Breast epithelium (tissue), 4 donors: Measurements from ENCODE around the gene NFIX. TPM values are rescaled to one million over a fixed set of nuclear protein-coding genes. Genes with fewer than 3 reads are reported as not detected.

Experiments
- DNase-seq, 2 donors: peaks; one replicate each; pipeline ENCODE4 v3.0.0-alpha.2; 2019; ENCODE audit warnings: low spot score in 2 of 2
- H3K27ac ChIP-seq, 2 donors: fragments of 200-600 bp; sonication (generic) in 1 of 2; one replicate each; pipeline ENCODE4 v1.5.1; 2016 to 2019; ENCODE audit warnings: mild to moderate bottlenecking in 1 of 2
- H3K27me3 ChIP-seq, 2 donors: fragments of 200-600 bp; sonication (generic) in 1 of 2; one replicate each; pipeline versions ENCODE4 v1.5.1 to v1.6.0; 2017 to 2019; ENCODE audit warnings: control low read depth in 1 of 2, mild to moderate bottlenecking in 1 of 2
- H3K36me3 ChIP-seq: fragments of 200-600 bp; one replicate; pipeline ENCODE4 v1.5.1; 2019
- H3K4me1 ChIP-seq, 2 donors: fragments of 200-600 bp; sonication (generic); one replicate each; pipeline ENCODE4 v1.5.1; 2016 to 2019; ENCODE audit warnings: control low read depth in 1 of 2
- H3K4me3 ChIP-seq, 3 donors: fragments of 200-600 bp; sonication (generic); 1 replicate in 2 of 3; 2 replicates in 1 of 3; pipeline ENCODE4 v1.5.1; 2016 to 2019; ENCODE audit warnings: mild to moderate bottlenecking in 3 of 3, moderate library complexity in 2 of 3
- H3K9me3 ChIP-seq, 2 donors: fragments of 200-600 bp; sonication (generic) in 1 of 2; one replicate each; pipeline ENCODE4 v1.5.1; 2016 to 2019; ENCODE audit warnings: control low read depth in 1 of 2
- POLR2A ChIP-seq: fragments of 450-650 bp; IDR thresholded peaks from one replicate; pipeline ENCODE4 v1.6.1; 2016; ENCODE audit warnings: antibody characterized with exemption, mild to moderate bottlenecking, moderate library complexity
- POLR2AphosphoS5 ChIP-seq, 3 donors: sonication (generic); formaldehyde crosslinking; IDR thresholded peaks; one replicate each; pipeline ENCODE4 v1.6.1; 2017; ENCODE audit warnings: antibody characterized with exemption in 3 of 3
- intact Hi-C: fragments of 100-400 bp; cut with DNase I; formaldehyde crosslinking; loops from one replicate; pipeline ENCODE4 v1.15.1; 2023; ENCODE audit warnings: low total_unique reads
- total RNA-seq, 3 donors: library from RNA; depleted of rRNA; stranded (reverse); fragments of >200 nt; gene quantifications; one replicate each; pipeline ENCODE4 v1.1.0, GENCODE V29; 2016
- TF ChIP-seq, protein P1 (sequence below), 3 donors: fragments of 450-650 bp; IDR thresholded peaks; one replicate each; pipeline ENCODE4 v1.5.1; 2016 to 2017; ENCODE audit warnings: antibody characterized with exemption in 3 of 3, mild to moderate bottlenecking in 3 of 3, moderate library complexity in 3 of 3

Gene NFIX
- total RNA-seq, 3 donors from 2014 or later: 43.6 to 53.9 (median 52.8) TPM

DNA sequence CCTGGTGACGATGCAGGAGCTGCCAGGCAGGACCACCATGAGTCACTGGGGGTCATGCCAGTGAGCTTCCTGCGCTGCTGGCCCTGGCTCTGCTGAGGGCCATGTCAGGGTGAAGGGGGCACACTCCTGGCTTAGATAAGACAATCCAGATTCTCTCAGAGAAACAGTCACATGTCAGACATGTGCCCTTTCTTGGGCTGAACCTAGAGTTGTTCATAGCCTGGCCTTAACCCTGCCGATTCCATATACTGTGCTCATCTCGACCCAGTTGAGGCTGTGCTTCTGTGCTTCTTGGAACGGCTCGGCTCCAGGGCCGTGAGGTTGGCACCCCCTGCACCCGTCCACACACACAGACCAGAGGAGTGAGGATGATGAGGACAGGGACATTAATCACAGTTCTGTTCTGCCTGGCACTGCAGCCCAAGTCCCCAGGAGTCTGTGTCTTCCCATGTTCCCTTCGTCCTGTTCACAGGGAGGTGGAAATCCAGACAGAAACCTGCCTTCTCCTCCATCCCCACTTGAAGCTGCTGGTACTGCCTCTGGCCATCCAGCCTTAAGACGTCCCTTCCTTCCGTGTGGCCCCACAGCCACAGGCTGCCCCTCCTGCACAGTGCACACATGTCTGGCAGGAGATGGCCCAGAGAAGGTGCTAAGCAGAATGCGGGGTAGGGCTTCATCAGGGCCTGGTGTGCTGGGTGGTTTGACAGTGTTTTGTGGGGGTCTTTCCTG is 57.3 kb downstream of the NFIX start:
- H3K27me3 ChIP-seq: no peaks in the 10 kb centered on the region
- peak overlapping the region in 1 of 3 donors; percentile 50 for H3K4me3 ChIP-seq
- intact Hi-C loops: no loop called here
- TF ChIP-seq POLR2A (no peak), POLR2AphosphoS5 (IDR thresholded peaks at IDR 0.05) (peak in 1 of 3 donors; percentile 3)
- H3K36me3 ChIP-seq: no peaks in the 10 kb centered on the region
- no peak for DNase-seq
- H3K27ac ChIP-seq: peak overlapping the region; percentile 93 to 100
- peaks cover 61 to 63% of the 10 kb centered on the region in 2 donors for H3K4me1 ChIP-seq
- H3K9me3 ChIP-seq: no peaks in the 10 kb centered on the region

DNA sequence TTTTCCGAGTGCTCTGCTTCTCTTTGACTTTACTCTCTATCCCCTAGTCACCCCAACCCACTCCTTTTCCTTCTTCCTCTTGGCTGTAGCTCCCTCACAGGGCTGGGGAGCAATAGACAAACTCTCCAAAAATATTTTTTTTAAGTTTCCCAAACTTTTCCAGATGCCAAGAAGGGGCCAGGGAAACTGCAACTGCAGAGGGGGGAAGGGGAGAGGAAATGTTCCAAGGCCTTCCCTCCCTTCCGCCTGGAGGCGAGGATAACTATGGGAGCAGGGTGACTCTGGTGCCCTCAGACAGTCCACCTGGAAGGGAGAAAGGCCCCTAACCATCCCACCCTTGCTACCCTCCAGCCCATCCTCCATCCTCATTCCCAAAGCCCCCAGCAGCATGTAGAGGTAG is 58.0 kb downstream of the NFIX start:
- Histone ChIP-seq H3K27ac (peak overlapping the region; percentile 93 to 100), H3K9me3 (no peaks in the 10 kb centered on the region), H3K36me3 (no peaks in the 10 kb centered on the region), H3K4me3 (peak overlapping the region in 2 of 3 donors; percentile 9 to 59), H3K27me3 (no peaks in the 10 kb centered on the region), H3K4me1 (peaks cover 67% of the 10 kb centered on the region in 2 donors)
- DNase-seq: no peak
- TF ChIP-seq POLR2AphosphoS5 (IDR thresholded peaks at IDR 0.05) (no peak), POLR2A (no peak)
- TF ChIP-seq, protein P1, sequence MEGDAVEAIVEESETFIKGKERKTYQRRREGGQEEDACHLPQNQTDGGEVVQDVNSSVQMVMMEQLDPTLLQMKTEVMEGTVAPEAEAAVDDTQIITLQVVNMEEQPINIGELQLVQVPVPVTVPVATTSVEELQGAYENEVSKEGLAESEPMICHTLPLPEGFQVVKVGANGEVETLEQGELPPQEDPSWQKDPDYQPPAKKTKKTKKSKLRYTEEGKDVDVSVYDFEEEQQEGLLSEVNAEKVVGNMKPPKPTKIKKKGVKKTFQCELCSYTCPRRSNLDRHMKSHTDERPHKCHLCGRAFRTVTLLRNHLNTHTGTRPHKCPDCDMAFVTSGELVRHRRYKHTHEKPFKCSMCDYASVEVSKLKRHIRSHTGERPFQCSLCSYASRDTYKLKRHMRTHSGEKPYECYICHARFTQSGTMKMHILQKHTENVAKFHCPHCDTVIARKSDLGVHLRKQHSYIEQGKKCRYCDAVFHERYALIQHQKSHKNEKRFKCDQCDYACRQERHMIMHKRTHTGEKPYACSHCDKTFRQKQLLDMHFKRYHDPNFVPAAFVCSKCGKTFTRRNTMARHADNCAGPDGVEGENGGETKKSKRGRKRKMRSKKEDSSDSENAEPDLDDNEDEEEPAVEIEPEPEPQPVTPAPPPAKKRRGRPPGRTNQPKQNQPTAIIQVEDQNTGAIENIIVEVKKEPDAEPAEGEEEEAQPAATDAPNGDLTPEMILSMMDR (IDR thresholded peaks at IDR 0.05): no peak
- intact Hi-C loops: no loop called here

DNA sequence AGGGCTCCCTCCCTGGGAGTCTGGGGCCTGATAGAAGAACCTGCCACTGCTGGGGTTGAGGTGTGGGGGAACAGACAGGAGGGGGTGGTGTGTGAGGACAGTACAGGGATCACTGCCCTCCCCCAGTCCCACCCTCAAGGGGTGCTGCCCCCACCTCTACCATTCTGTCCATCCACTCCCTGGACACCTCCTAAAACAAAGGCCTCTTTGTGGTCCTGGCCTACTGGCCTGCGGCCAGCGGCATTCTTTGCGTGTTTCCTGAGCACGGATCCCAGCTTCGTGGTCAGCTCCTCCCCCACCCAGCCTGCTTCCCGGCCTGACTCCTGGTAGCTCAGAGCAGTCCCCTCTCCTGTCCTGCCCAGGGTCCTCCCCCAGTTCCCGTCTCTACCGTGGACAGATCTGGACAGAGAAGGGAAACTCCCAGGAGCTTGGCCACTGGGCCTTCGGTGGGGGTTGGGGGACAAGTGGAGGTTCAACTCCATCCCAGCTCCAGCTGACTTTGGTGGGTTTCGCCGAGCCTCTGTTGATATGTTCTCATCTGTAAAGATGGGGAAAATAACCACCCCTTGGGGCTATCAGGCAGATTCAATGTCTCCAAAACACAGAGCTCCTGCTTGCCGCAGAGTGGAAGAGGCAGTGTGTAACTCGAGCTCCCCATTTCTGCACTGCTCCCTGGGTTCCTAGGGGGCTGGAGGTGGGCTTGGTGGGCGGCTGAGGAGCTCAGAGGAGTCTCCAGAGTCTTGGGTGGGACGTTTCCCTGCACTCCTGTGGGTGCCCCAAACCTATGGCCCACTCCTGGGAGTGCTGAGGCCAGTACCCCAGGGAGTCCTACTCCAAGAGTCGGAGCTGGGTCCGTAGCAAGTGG is 58.7 kb downstream of the NFIX start:
- Histone ChIP-seq H3K4me1 (peaks cover 67 to 72% of the 10 kb centered on the region in 2 donors), H3K36me3 (no peaks in the 10 kb centered on the region), H3K27ac (peak overlapping the region; percentile 93 to 100), H3K9me3 (no peaks in the 10 kb centered on the region), H3K27me3 (no peaks in the 10 kb centered on the region), H3K4me3 (peak overlapping the region in 2 of 3 donors; percentile 9 to 59)
- intact Hi-C loops: no loop called here
- TF ChIP-seq POLR2A (no peak), POLR2AphosphoS5 (IDR thresholded peaks at IDR 0.05) (peak; percentile 48 to 65 (median 61))
- DNase-seq: peak; percentile 94 to 98

DNA sequence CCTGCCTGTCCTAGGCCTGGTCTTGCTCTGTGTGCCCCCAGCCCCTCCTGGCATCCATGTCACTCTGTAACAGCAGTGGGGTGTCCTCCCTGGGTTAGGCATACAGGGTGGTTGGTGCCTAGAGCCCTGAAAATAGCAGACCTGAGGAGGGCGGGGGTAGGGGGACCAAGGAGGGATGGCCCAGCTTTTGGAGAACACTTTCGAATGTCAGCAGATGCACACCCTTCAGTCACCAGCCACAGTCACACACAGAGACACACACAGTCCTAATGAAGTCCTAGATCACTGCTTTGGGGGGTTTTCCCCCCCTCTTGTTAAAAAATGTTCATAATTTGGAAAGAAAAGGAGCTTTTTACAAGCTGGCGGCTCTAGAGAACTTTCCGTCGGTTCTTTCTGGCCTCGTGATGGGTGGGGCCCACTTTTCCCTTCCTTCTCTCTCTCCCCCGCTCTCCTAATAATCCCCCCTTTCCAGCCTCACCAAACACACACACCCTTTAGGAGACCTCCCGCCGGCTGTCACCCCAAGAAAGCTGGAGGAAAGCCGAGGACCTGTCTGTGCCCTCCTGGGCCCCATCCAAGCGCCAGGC is 59.4 kb downstream of the NFIX start:
- H3K27me3 ChIP-seq: no peaks in the 10 kb centered on the region
- no peaks in the 10 kb centered on the region for H3K36me3 ChIP-seq
- peak overlapping the region; percentile 93 to 100 for H3K27ac ChIP-seq
- intact Hi-C loops: no loop called here
- H3K4me1 ChIP-seq: peaks cover 70 to 78% of the 10 kb centered on the region in 2 donors
- DNase-seq: no peak
- no peaks in the 10 kb centered on the region for H3K9me3 ChIP-seq
- TF ChIP-seq POLR2AphosphoS5 (IDR thresholded peaks at IDR 0.05) (no peak), POLR2A (no peak)
- TF ChIP-seq, protein P1 (IDR thresholded peaks at IDR 0.05): no peak
- H3K4me3 ChIP-seq: peak overlapping the region in 2 of 3 donors; percentile 17 to 59

DNA sequence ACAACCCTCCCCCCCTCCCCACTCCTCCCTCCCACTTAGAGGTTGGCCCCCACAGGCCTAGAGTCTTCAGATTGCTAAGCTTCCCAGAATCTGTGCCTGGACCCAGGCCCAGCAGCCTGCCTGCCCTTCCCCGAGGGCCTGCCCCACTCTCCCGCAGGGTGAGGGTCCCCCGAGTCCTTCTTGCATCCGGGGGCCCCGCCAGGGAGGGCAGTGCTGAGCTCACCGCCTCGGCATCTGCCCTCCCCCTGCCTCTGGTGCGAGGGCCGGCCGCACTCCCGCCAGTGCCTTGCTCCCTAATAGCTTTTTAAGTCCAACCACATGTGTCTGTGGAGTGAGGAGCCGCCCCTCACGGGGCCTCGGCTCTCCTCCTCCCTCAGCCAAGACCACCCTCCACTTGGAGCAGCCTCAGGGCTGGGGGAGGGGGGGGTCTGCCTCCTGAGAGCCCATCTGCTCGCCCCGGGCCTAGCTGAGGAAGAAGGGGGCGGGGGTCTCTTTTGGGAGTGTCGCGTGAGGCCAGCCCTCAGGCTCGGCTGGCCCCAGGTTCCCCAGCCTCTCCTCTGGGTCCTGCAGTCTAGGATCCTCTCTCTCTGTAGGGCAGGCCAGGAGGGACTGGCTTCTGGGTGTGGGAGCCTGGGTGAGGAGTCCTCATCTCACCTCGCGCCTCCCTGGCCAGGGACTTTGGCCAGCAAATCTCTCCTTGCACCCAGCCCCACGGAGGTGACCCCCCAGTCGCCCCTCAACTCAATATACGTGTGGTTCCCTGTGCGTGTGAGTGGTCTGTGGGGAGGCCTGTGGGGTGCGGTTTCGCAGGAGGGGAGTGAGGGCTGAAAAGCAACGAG is 60.2 kb downstream of the NFIX start:
- intact Hi-C loops: no loop called here
- DNase-seq: peak; percentile 72 to 78

More for the DNA sequence above, 60.2 kb downstream of the NFIX start:
- Histone ChIP-seq H3K36me3 (no peaks in the 10 kb centered on the region), H3K27me3 (no peaks in the 10 kb centered on the region), H3K27ac (peak overlapping the region; percentile 93 to 100), H3K4me3 (peak overlapping the region in 2 of 3 donors; percentile 17 to 59), H3K4me1 (peaks cover 76 to 81% of the 10 kb centered on the region in 2 donors), H3K9me3 (no peaks in the 10 kb centered on the region)
- TF ChIP-seq POLR2AphosphoS5 (IDR thresholded peaks at IDR 0.05) (peak in 2 of 3 donors; percentile 22 to 32), POLR2A (no peak)
